HCT116 (cell line): ENCODE results near the gene EYA2. TPM values are rescaled to one million over a fixed set of nuclear protein-coding genes. Genes with fewer than 3 reads are reported as not detected.

Source experiments
- ATAC-seq: fragments of 200-7000 bp; cut with Tn5 transposase; 2 replicates; pipeline ENCODE4 v1.9.1; 2020; ENCODE audit warnings: mild to moderate bottlenecking, moderate library complexity
- BruUV-seq: library from RNA; stranded (reverse); fragments of 400-500 nt; replicated peaks from 2 replicates; lab custom pipeline; 2021; lab: Mats Ljungman, UMichigan
- CTCF ChIA-PET: fragments of 300-600 bp; sonication (Branson Sonifier 250); formaldehyde crosslinking; loops from one replicate; lab custom pipeline; 2021; ENCODE audit warnings: antibody characterized with exemption; lab: Charles Lee
- POLR2A ChIA-PET: fragments of 300-600, 350-600 bp; sonication (Branson Sonifier 250); formaldehyde crosslinking; loops from one replicate; lab custom pipeline; 2021; ENCODE audit warnings: antibody characterized with exemption; lab: Charles Lee
- RAD21 ChIA-PET, 2 experiments: fragments of 300-600 bp; sonication (Branson Sonifier 250); formaldehyde crosslinking; loops; one replicate each; lab custom pipeline; 2023; ENCODE audit warnings: low total read pairs in 2 of 2; ENCODE audit not compliant: uncharacterized antibody in 2 of 2, unreplicated experiment in 2 of 2, low non-redundant PET in 1 of 2; lab: Charles Lee
- DNase-seq: peaks from one replicate; pipeline ENCODE4 v3.0.0-alpha.2; 2010; ENCODE audit warnings: low read depth, low spot score
- H2AFZ ChIP-seq: fragments of 200-600 bp; shearing (Covaris generic), sonication (generic); 2 replicates; pipeline ENCODE4 v1.6.1; 2017; ENCODE audit warnings: low read depth, mixed run types, mixed read lengths, antibody characterized with exemption, low read length; ENCODE audit not compliant: poor library complexity, severe bottlenecking
- H3K27ac ChIP-seq: 2 replicates; pipeline ENCODE4 v1.5.1; 2012; ENCODE audit warnings: low read depth, low read length
- H3K27me3 ChIP-seq: fragments of 200-600 bp; sonication (generic); 2 replicates; pipeline ENCODE4 v1.6.1; 2016; ENCODE audit warnings: mixed run types, low read length, mixed read lengths; ENCODE audit not compliant: insufficient read depth
- H3K36me3 ChIP-seq, 2 experiments: fragments of 200-500 bp in 1 of 2; fragments of 200-600 bp in 1 of 2; sonication (Bioruptor generic) in 1 of 2; sonication (generic) in 1 of 2; 2 replicates each; pipeline versions ENCODE4 v1.5.1 to v1.6.1; 2014 to 2016; ENCODE audit warnings: low read length in 2 of 2, inconsistent platforms in 1 of 2, mixed read lengths in 1 of 2, mixed run types in 1 of 2; ENCODE audit not compliant: insufficient read depth in 2 of 2, control insufficient read depth in 1 of 2
- H3K4me1 ChIP-seq, 2 experiments: fragments of 200-600 bp in 1 of 2; sonication (generic) in 1 of 2; 2 replicates each; pipeline versions ENCODE4 v1.5.1 to v1.6.1; 2012 to 2017; ENCODE audit warnings: low read length in 2 of 2, inconsistent platforms in 1 of 2, mild to moderate bottlenecking in 1 of 2, mixed read lengths in 1 of 2, mixed run types in 1 of 2, moderate library complexity in 1 of 2; ENCODE audit not compliant: insufficient read depth in 2 of 2, control insufficient read depth in 1 of 2
- H3K4me2 ChIP-seq: fragments of 200-600 bp; sonication (generic); 2 replicates; pipeline ENCODE4 v1.6.1; 2017; ENCODE audit warnings: mixed run types, low read length, mixed read lengths
- H3K4me3 ChIP-seq, 2 experiments: fragments of 200-600 bp in 1 of 2; sonication (generic) in 1 of 2; replicated peaks in 1 of 2; 2 replicates each; pipeline ENCODE4 v1.5.1; 2011 to 2016; ENCODE audit warnings: low read length in 2 of 2, control low read depth in 1 of 2, low read depth in 1 of 2, mild to moderate bottlenecking in 1 of 2, mixed read lengths in 1 of 2, mixed run types in 1 of 2
- H3K79me2 ChIP-seq: fragments of 200-600 bp; sonication (generic); 2 replicates; pipeline ENCODE4 v1.6.1; 2017; ENCODE audit warnings: mild to moderate bottlenecking, mixed run types, low read length, moderate library complexity, mixed read lengths; ENCODE audit not compliant: insufficient read depth
- H3K9ac ChIP-seq: fragments of 200-600 bp; sonication (generic); 2 replicates; pipeline ENCODE4 v1.6.1; 2016; ENCODE audit warnings: low read length, mixed read lengths
- H3K9me2 ChIP-seq: fragments of 200-600 bp; sonication (generic), shearing (Covaris generic); 2 replicates; pipeline ENCODE4 v1.6.1; 2017; ENCODE audit warnings: mixed run types, mild to moderate bottlenecking, moderate library complexity; ENCODE audit not compliant: insufficient read depth
- H3K9me3 ChIP-seq, 2 experiments: fragments of 200-500 bp in 1 of 2; fragments of 200-600 bp in 1 of 2; sonication (Bioruptor generic) in 1 of 2; sonication (generic) in 1 of 2; 2 replicates each; pipeline ENCODE4 v1.6.1; 2014 to 2017; ENCODE audit warnings: low read length in 2 of 2, mixed read lengths in 2 of 2, inconsistent platforms in 1 of 2, low read depth in 1 of 2, mild to moderate bottlenecking in 1 of 2, mixed run types in 1 of 2, moderate library complexity in 1 of 2; ENCODE audit not compliant: control insufficient read depth in 1 of 2, insufficient read depth in 1 of 2
- H4K20me1 ChIP-seq: fragments of 200-600 bp; sonication (generic), shearing (Covaris generic); 2 replicates; pipeline ENCODE4 v1.6.1; 2017; ENCODE audit warnings: mixed run types, mild to moderate bottlenecking, moderate library complexity; ENCODE audit not compliant: insufficient read depth
- ATF3 ChIP-seq: IDR thresholded peaks from 2 replicates; pipeline ENCODE4 v1.6.1; 2012
- CTCF ChIP-seq, 3 experiments: fragments of 200-600 bp in 1 of 3; sonication (generic) in 1 of 3; IDR thresholded peaks in 2 of 3; conservative IDR thresholded peaks in 1 of 3; 2 replicates each; pipeline ENCODE4 v1.5.1; 2012 to 2017; ENCODE audit warnings: low read depth in 2 of 3, low read length in 2 of 3, antibody characterized with exemption in 1 of 3, borderline replicate concordance in 1 of 3, control low read depth in 1 of 3, mild to moderate bottlenecking in 1 of 3, mixed read lengths in 1 of 3, mixed run types in 1 of 3, moderate library complexity in 1 of 3; ENCODE audit not compliant: insufficient read depth in 1 of 3
- EGR1 ChIP-seq: IDR thresholded peaks from 2 replicates; pipeline ENCODE4 v1.6.1; 2012; ENCODE audit warnings: low read depth
- FOSL1 ChIP-seq: IDR thresholded peaks from 2 replicates; pipeline ENCODE4 v1.6.1; 2012; ENCODE audit warnings: low read depth
- JUND ChIP-seq: IDR thresholded peaks from 2 replicates; pipeline ENCODE4 v1.6.1; 2012
- RAD21 ChIP-seq: IDR thresholded peaks from 2 replicates; pipeline ENCODE4 v1.6.1; 2012; ENCODE audit warnings: low read depth, mild to moderate bottlenecking
- SRF ChIP-seq: IDR thresholded peaks from 2 replicates; pipeline ENCODE4 v1.6.1; 2012; ENCODE audit warnings: low read depth
- TCF7L2 ChIP-seq: IDR thresholded peaks from 2 replicates; pipeline ENCODE4 v1.7.0; 2011; ENCODE audit warnings: borderline replicate concordance, inconsistent platforms; ENCODE audit not compliant: insufficient read depth, insufficient read length; ENCODE audit errors: extremely low read depth
- ZNF274 ChIP-seq: fragments of 200-500 bp; sonication (Bioruptor generic); IDR thresholded peaks from 2 replicates; pipeline ENCODE4 v1.6.1; 2014; ENCODE audit warnings: mild to moderate bottlenecking, low read depth, low read length, inconsistent platforms
- intact Hi-C: fragments of 100-400 bp; cut with micrococcal nuclease; formaldehyde crosslinking; loops from 2 replicates; pipeline ENCODE4 v1.10.0; 2022
- total RNA-seq: library from RNA; stranded (reverse); gene quantifications from one replicate; pipeline ENCODE4 v1.2.1, GENCODE V29; 2021; ENCODE audit not compliant: unreplicated experiment

EYA2 gene
- total RNA-seq, 1 experiment from 2014 or later, result not detected

- no peak overlapping the region for H3K9ac ChIP-seq
- CTCF ChIA-PET, result no interaction called here
- peak overlapping the region; percentile 51; the same call in 1 of the 2 replicates for H3K4me2 ChIP-seq
- POLR2A ChIA-PET, result no interaction called here
- H4K20me1 ChIP-seq, result no peaks in the 10 kb centered on the region
- peaks cover 3 to 13% of the 10 kb centered on the region in 2 experiments; a peak in 2 of 4 replicates for H3K4me1 ChIP-seq
- TF ChIP-seq FOSL1 (no peak), EGR1 (no peak), SRF (no peak), CTCF (IDR thresholded peaks at IDR 0.05 in 2 of 3, conservative IDR thresholded peaks at IDR 0.05 in 1 of 3; ENCODE audit: borderline replicate concordance in 1 of 3, insufficient read depth in 1 of 3, low read depth in 2 of 3, low read length in 2 of 3) (no peak), ZNF274 (no peak), ATF3 (no peak), RAD21 (no peak), JUND (no peak), TCF7L2 (no peak)
- TF ChIP-seq, all 23 proteins: peak for 0
- RAD21 ChIA-PET, result no interaction called here
- Histone ChIP-seq H3K27me3 (no peaks in the 10 kb centered on the region), H3K9me2 (no peaks in the 10 kb centered on the region), H3K79me2 (no peaks in the 10 kb centered on the region), H3K36me3 (no peaks in the 10 kb centered on the region), H3K9me3 (no peaks in the 10 kb centered on the region), H3K27ac (no peak overlapping the region), H2AFZ (no peak overlapping the region), H3K4me3 (no peak overlapping the region)
- BruUV-seq, result no TSS peak
- DNase-seq (no peak), ATAC-seq (no peak)
- intact Hi-C loops, result no loop called here
Observed at GRCh38 chr20:46959821-46960220, 65.2 kb downstream of the EYA2 start.
